Panc1 (cell line): ENCODE results near the gene C2orf80. TPM values are rescaled to one million over a fixed set of nuclear protein-coding genes. Genes with fewer than 3 reads are reported as not detected.

Experiments
- ATAC-seq: fragments of 200-7000 bp; cut with Tn5 transposase; 2 replicates; pipeline ENCODE4 v1.9.1; 2020; ENCODE audit warnings: mild to moderate bottlenecking, moderate library complexity
- BruUV-seq: library from RNA; stranded (reverse); fragments of 400-500 nt; replicated peaks from 2 replicates; lab custom pipeline; 2021; lab: Mats Ljungman, UMichigan
- CTCF ChIA-PET: fragments of 300-600 bp; sonication (Branson Sonifier 250); formaldehyde crosslinking; loops from one replicate; lab custom pipeline; 2022; ENCODE audit warnings: antibody characterized with exemption; lab: Charles Lee
- POLR2A ChIA-PET: fragments of 300-600 bp; sonication (Branson Sonifier 250); formaldehyde crosslinking; loops from one replicate; lab custom pipeline; 2022; ENCODE audit warnings: antibody characterized with exemption; lab: Charles Lee
- DNase-seq: peaks from one replicate; pipeline ENCODE4 v3.0.0-alpha.2; 2010; ENCODE audit warnings: low read depth, low spot score
- H3K27ac ChIP-seq: 2 replicates; pipeline ENCODE4 v1.5.1; 2011; ENCODE audit warnings: mild to moderate bottlenecking, low read length, inconsistent platforms
- H3K27me3 ChIP-seq: fragments of 200-500 bp; sonication (Bioruptor generic); 2 replicates; pipeline ENCODE4 v1.6.0; 2014; ENCODE audit warnings: low read length, inconsistent platforms; ENCODE audit not compliant: control insufficient read depth, insufficient read depth
- H3K36me3 ChIP-seq: fragments of 200-500 bp; sonication (Bioruptor generic); 2 replicates; pipeline ENCODE4 v1.5.1; 2014; ENCODE audit warnings: inconsistent platforms, mild to moderate bottlenecking, low read length, moderate library complexity; ENCODE audit not compliant: control insufficient read depth, insufficient read depth
- H3K4me1 ChIP-seq: 2 replicates; pipeline ENCODE4 v1.5.1; 2011; ENCODE audit warnings: inconsistent platforms, mild to moderate bottlenecking, low read length, moderate library complexity; ENCODE audit not compliant: control insufficient read depth, insufficient read depth
- H3K4me3 ChIP-seq, 2 experiments: 2 replicates each; pipeline ENCODE4 v1.5.1; 2011 to 2012; ENCODE audit warnings: low read depth in 2 of 2, low read length in 2 of 2, mild to moderate bottlenecking in 2 of 2, inconsistent platforms in 1 of 2, moderate library complexity in 1 of 2
- H3K9me3 ChIP-seq: fragments of 200-500 bp; sonication (Bioruptor generic); 2 replicates; pipeline ENCODE4 v1.5.1; 2014; ENCODE audit warnings: low read depth, mild to moderate bottlenecking, inconsistent platforms, low read length, moderate library complexity; ENCODE audit not compliant: control insufficient read depth, insufficient read depth
- CTCF ChIP-seq: fragments of 450-650 bp; IDR thresholded peaks from 2 replicates; pipeline ENCODE4 v1.5.1; 2017; ENCODE audit warnings: mild to moderate bottlenecking
- POLR2AphosphoS5 ChIP-seq: IDR thresholded peaks from 2 replicates; pipeline ENCODE4 v1.6.1; 2012; ENCODE audit warnings: mild to moderate bottlenecking, low read depth, low read length, moderate library complexity
- REST ChIP-seq, 2 experiments: IDR thresholded peaks; 2 replicates each; pipeline ENCODE4 v1.6.1; 2011 to 2012; ENCODE audit warnings: low read depth in 2 of 2, control low read depth in 1 of 2, low read length in 1 of 2, mild to moderate bottlenecking in 1 of 2, moderate library complexity in 1 of 2; ENCODE audit not compliant: insufficient read depth in 1 of 2
- SIN3A ChIP-seq: IDR thresholded peaks from 2 replicates; pipeline ENCODE4 v1.6.1; 2012; ENCODE audit warnings: low read depth, mild to moderate bottlenecking, low read length, moderate library complexity, borderline replicate concordance; ENCODE audit not compliant: insufficient read depth
- TCF7L2 ChIP-seq: IDR thresholded peaks from 2 replicates; pipeline ENCODE4 v1.6.1; 2011; ENCODE audit warnings: mild to moderate bottlenecking, low read depth, low read length, inconsistent platforms
- in situ Hi-C: cut with HindIII; loops from 2 replicates; pipeline ENCODE4 v1.10.0; 2016; ENCODE audit warnings: low sequenced_read_pairs, low pct_unique_long_range_greater_than_20kb
- intact Hi-C: fragments of 100-400 bp; cut with micrococcal nuclease; formaldehyde crosslinking; loops from one replicate; pipeline ENCODE4 v1.10.0; 2022; ENCODE audit not compliant: unreplicated experiment
- total RNA-seq: library from RNA; stranded (reverse); gene quantifications from one replicate; pipeline ENCODE4 v1.2.1, GENCODE V29; 2021; ENCODE audit not compliant: unreplicated experiment

The C2orf80 gene
- total RNA-seq, 1 experiment from 2014 or later, result not detected

- ATAC-seq (no peak), DNase-seq (no peak)
- Histone ChIP-seq H3K9me3 (no peaks in the 10 kb centered on the region), H3K27ac (no peak overlapping the region), H3K36me3 (no peaks in the 10 kb centered on the region), H3K4me3 (no peak overlapping the region), H3K4me1 (no peaks in the 10 kb centered on the region), H3K27me3 (no peaks in the 10 kb centered on the region)
- ChIA-PET CTCF (interaction anchor here (0.8 kb wide), 1 partner anchor 486 kb away, joined by 3 read pairs; no protein-coding TSS in a partner anchor), POLR2A (interaction anchor here (0.6 to 0.7 kb wide), 2 partner anchors 55 to 325 kb away, joined by 3 to 9 read pairs; no protein-coding TSS in a partner anchor)
- no TSS peak for BruUV-seq
- in situ Hi-C loops (no loop called here), intact Hi-C loops (no loop called here)
- no peak for TF ChIP-seq REST (IDR thresholded peaks at IDR 0.05; ENCODE audit: insufficient read depth in 1 of 2, low read depth in 2 of 2, low read length in 1 of 2)
- no peak for TF ChIP-seq POLR2AphosphoS5
- TF ChIP-seq SIN3A, result no peak
- no peak for TF ChIP-seq CTCF
- no peak for TF ChIP-seq TCF7L2
Measured at GRCh38 chr2:208142925-208143799, 46.7 kb downstream of the C2orf80 start.

- Histone ChIP-seq H3K4me1 (no peaks in the 10 kb centered on the region), H3K27me3 (no peaks in the 10 kb centered on the region), H3K27ac (no peak overlapping the region), H3K36me3 (no peaks in the 10 kb centered on the region), H3K9me3 (no peaks in the 10 kb centered on the region), H3K4me3 (no peak overlapping the region)
- ATAC-seq (no peak), DNase-seq (no peak)
- in situ Hi-C loops (no loop called here), intact Hi-C loops (no loop called here)
- no peak for TF ChIP-seq POLR2AphosphoS5
- TF ChIP-seq TCF7L2, result no peak
- no peak for TF ChIP-seq REST (IDR thresholded peaks at IDR 0.05; ENCODE audit: insufficient read depth in 1 of 2, low read depth in 2 of 2, low read length in 1 of 2)
- TF ChIP-seq SIN3A, result no peak
- no peak for TF ChIP-seq CTCF
- ChIA-PET CTCF (interaction anchor here (0.6 to 0.8 kb wide), 2 partner anchors 485 to 978 kb away, joined by 3 to 8 read pairs; no protein-coding TSS in a partner anchor), POLR2A (no interaction called here)
- no TSS peak for BruUV-seq
Measured at GRCh38 chr2:208142240-208142924, 47.4 kb downstream of the C2orf80 start.
